ENCODE measurements around the gene PTRHD1. TPM values are rescaled to one million over a fixed set of nuclear protein-coding genes. Genes with fewer than 3 reads are reported as not detected.
"Not testable (repeated sequence)": the region's sequence is repeated elsewhere in the genome, so short reads cannot be mapped to it uniquely, and the experiment has no call there.

The PTRHD1 gene
- polyA plus RNA-seq, 2 donors = 25.8 to 30.7 TPM

DNA sequence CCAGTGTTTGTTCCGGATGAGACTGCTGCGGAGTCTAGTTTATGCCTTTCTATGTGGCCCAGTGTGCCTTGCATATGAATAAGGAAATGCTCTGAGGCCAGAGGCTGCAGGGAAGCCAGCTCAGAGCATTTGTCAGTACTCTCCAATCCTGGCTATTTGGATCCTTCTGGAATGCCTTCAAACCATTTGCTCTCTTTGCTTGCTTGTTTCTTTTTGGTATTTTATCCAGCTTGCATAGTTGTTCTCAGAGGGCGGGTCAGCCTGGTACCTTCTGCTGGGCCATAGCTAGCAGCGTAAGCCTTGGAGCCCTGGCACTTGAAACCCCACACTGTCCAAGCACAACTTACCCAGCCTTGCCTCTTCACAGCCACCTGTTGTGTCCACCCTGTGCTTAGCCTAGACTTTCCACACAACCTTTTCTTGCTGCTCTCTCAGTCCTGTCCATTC, 20.5 kb upstream of the PTRHD1 start:
- Histone ChIP-seq H3K36me3 (ENCODE audit: control insufficient read depth in 2 of 2, insufficient read depth in 2 of 2, low read length in 1 of 2) (peaks cover 0 to 5% of the 10 kb centered on the region in 2 donors), H3K4me1 (ENCODE audit: control insufficient read depth in 2 of 2, insufficient read depth in 2 of 2, low read length in 1 of 2) (no peaks in the 10 kb centered on the region), H3K9me3 (ENCODE audit: control insufficient read depth in 2 of 2, insufficient read depth in 1 of 2, low read depth in 1 of 2, low read length in 1 of 2) (no peaks in the 10 kb centered on the region), H3K27ac (ENCODE audit: low read depth in 2 of 2, low read length in 1 of 2) (no peak overlapping the region), H3K27me3 (ENCODE audit: control insufficient read depth in 1 of 2, insufficient read depth in 2 of 2, low read length in 2 of 2) (no peaks in the 10 kb centered on the region), H3K4me3 (ENCODE audit: low read depth in 1 of 2, low read length in 2 of 2) (no peak overlapping the region)
- WGBS, 2 donors = 96 to 99% methylated on average over 4 of the region's 4 CpGs

DNA sequence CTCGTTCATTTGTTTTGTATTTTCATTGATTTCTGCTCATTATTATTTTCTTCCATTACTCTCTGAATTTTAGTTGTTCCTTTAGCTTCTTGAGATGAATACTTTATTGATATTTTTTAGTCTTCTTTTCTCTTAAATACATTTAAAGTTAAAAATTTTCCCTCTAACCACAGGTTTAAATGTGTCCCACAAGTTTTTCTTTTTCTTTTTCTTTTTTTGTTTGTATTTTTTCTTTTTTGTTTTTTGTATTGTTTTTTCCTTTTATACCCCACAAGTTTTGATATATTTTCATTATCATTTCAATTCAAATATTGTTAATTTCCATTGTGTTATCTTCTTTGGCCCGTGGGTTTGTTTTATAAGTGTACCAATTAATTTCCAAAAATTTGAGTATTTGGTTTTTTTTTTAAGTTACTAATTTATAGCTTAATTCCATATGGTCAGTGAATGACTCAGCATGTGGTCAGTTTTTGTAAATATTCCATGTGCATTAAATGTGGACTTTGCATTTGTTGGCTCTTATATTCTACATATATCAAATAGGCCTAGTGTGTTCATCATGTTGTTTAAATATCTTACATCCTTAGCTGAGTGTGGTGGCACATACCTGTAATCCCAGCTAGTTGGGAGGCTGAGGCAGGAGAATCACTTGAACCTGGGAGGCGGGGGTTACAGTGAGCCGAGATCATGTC, 16.3 kb upstream of the PTRHD1 start:
- H3K27ac ChIP-seq (ENCODE audit: low read depth in 2 of 2, low read length in 1 of 2) = no peak overlapping the region
- no peaks in the 10 kb centered on the region for H3K9me3 ChIP-seq (ENCODE audit: control insufficient read depth in 2 of 2, insufficient read depth in 1 of 2, low read depth in 1 of 2, low read length in 1 of 2)
- no peaks in the 10 kb centered on the region for H3K27me3 ChIP-seq (ENCODE audit: control insufficient read depth in 1 of 2, insufficient read depth in 2 of 2, low read length in 2 of 2)
- WGBS, 2 donors = 83 to 84% methylated on average over 4 of the region's 4 CpGs
- no peak overlapping the region for H3K4me3 ChIP-seq (ENCODE audit: low read depth in 1 of 2, low read length in 2 of 2)
- no peaks in the 10 kb centered on the region for H3K36me3 ChIP-seq (ENCODE audit: control insufficient read depth in 2 of 2, insufficient read depth in 2 of 2, low read length in 1 of 2)
- no peaks in the 10 kb centered on the region for H3K4me1 ChIP-seq (ENCODE audit: control insufficient read depth in 2 of 2, insufficient read depth in 2 of 2, low read length in 1 of 2)

DNA sequence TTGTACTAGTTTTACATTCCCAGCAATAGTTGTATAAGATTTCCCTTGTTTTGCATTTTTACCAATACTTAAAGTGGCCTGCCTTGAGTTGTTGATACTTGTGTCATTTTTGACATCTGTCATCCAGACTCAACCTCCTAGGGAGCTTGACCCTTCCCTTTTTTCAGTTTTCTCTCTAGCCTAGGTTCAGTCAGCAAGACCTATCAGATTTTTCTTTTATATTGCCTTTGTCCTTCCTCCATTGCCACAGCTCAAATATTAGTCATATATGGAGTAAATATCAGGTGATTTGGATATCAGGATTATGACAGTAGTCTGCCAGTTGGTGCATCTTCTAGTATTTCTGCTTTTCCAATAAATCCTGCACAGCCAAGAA, 13.5 kb upstream of the PTRHD1 start:
- no peaks in the 10 kb centered on the region for H3K36me3 ChIP-seq (ENCODE audit: control insufficient read depth in 2 of 2, insufficient read depth in 2 of 2, low read length in 1 of 2)
- no peaks in the 10 kb centered on the region for H3K27me3 ChIP-seq (ENCODE audit: control insufficient read depth in 1 of 2, insufficient read depth in 2 of 2, low read length in 2 of 2)
- no peak overlapping the region for H3K4me3 ChIP-seq (ENCODE audit: low read depth in 1 of 2, low read length in 2 of 2)

DNA sequence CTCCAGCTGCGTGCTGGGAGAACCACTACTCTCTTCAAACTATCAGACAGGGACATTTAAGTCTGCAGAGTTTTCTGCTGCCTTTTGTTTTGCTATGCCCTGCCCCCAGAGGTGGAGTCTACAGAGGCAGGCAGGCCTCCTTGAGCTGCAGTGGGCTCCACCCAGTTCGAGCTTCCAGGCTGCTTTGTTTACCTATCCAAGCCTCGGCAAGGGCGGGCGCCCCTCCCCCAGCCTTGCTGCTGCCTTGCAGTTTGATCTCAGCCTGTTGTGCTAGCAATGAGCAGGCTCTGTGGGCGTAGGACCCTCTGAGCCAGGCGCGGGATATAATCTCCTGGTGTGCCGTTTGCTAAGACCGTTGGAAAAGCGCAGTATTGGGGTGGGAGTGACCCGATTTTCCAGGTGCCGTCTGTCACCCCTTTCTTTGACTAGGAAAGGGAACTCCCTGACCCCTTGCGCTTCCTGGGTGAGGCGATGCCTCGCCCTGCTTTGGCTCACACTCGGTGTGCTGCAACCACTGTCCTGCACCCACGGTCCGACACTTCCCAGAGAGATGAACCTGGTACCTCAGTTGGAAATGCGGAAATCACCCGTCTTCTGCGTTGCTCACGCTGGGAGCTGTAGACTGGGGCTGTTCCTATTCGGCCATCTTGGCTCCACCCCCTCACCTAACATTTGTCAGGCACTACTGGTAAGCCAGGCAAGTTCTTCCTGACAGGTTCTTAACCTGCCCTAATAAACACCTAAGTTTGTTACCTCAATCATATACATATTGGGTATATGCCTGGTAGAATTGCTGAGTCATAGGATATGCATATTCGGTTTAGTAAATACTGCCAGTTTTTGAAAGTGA, 12.8 kb upstream of the PTRHD1 start:
- H3K27ac ChIP-seq (ENCODE audit: low read depth in 2 of 2, low read length in 1 of 2); H3K27me3 ChIP-seq (ENCODE audit: control insufficient read depth in 1 of 2, insufficient read depth in 2 of 2, low read length in 2 of 2); H3K4me1 ChIP-seq (ENCODE audit: control insufficient read depth in 2 of 2, insufficient read depth in 2 of 2, low read length in 1 of 2); H3K9me3 ChIP-seq (ENCODE audit: control insufficient read depth in 2 of 2, insufficient read depth in 1 of 2, low read depth in 1 of 2, low read length in 1 of 2); H3K36me3 ChIP-seq (ENCODE audit: control insufficient read depth in 2 of 2, insufficient read depth in 2 of 2, low read length in 1 of 2); H3K4me3 ChIP-seq (ENCODE audit: low read depth in 1 of 2, low read length in 2 of 2): not testable (repeated sequence)
- 93 to 96% methylated on average over 22 to 25 of the region's 25 CpGs for WGBS, 2 donors

More for the DNA sequence above, 13.5 kb upstream of the PTRHD1 start:
- Histone ChIP-seq H3K9me3 (ENCODE audit: control insufficient read depth in 2 of 2, insufficient read depth in 1 of 2, low read depth in 1 of 2, low read length in 1 of 2) (no peaks in the 10 kb centered on the region), H3K27ac (ENCODE audit: low read depth in 2 of 2, low read length in 1 of 2) (no peak overlapping the region), H3K4me1 (ENCODE audit: control insufficient read depth in 2 of 2, insufficient read depth in 2 of 2, low read length in 1 of 2) (no peaks in the 10 kb centered on the region)

DNA sequence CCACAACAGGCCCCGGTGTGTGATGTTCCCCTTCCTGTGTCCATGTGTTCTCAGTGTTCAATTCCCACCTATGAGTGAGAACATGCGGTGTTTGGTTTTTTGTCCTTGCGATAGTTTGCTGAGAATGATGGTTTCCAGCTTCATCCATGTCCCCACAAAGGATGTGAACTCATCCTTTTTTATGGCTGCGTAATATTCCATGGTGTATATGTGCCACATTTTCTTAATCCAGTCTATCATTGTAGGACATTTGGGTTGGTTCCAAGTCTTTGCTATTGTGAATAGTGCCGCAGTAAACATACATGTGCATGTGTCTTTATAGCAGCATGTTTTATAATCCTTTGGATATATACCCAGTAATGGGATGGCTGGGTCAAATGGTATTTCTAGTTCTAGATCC, 7.3 kb upstream of the PTRHD1 start:
- H3K9me3 ChIP-seq (ENCODE audit: control insufficient read depth in 2 of 2, insufficient read depth in 1 of 2, low read depth in 1 of 2, low read length in 1 of 2); H3K4me1 ChIP-seq (ENCODE audit: control insufficient read depth in 2 of 2, insufficient read depth in 2 of 2, low read length in 1 of 2); H3K4me3 ChIP-seq (ENCODE audit: low read depth in 1 of 2, low read length in 2 of 2); H3K36me3 ChIP-seq (ENCODE audit: control insufficient read depth in 2 of 2, insufficient read depth in 2 of 2, low read length in 1 of 2); H3K27ac ChIP-seq (ENCODE audit: low read depth in 2 of 2, low read length in 1 of 2); H3K27me3 ChIP-seq (ENCODE audit: control insufficient read depth in 1 of 2, insufficient read depth in 2 of 2, low read length in 2 of 2): not testable (repeated sequence)
- 85 to 98% methylated on average over 3 to 4 of the region's 5 CpGs for WGBS, 2 donors

DNA sequence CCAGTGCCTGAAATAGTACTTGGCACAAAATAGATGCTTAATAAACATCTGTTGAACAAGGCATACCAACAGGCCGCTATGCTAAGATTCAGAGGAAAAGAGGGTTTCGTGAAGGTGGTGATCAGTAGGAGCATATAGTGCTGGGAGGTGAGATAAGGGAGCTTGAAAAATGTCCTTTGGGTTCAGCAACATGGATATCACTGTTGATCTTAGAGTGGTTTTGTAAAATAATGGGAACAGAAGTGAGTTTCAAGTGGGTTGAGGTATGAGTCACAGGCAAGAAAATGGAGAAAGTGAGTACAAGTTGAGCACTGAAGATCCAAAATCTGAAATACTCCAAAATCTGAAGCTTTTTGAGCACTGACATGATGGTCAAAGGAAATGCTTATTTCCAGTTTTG, 4.5 kb upstream of the PTRHD1 start:
- no peak overlapping the region for H3K4me3 ChIP-seq (ENCODE audit: low read depth in 1 of 2, low read length in 2 of 2)
- H3K27me3 ChIP-seq (ENCODE audit: control insufficient read depth in 1 of 2, insufficient read depth in 2 of 2, low read length in 2 of 2) = no peaks in the 10 kb centered on the region
- peaks cover 0 to 3% of the 10 kb centered on the region in 2 donors for H3K9me3 ChIP-seq (ENCODE audit: control insufficient read depth in 2 of 2, insufficient read depth in 1 of 2, low read depth in 1 of 2, low read length in 1 of 2)
- 95 to 99% methylated on average over 2 of the region's 2 CpGs for WGBS, 2 donors
- no peaks in the 10 kb centered on the region for H3K36me3 ChIP-seq (ENCODE audit: control insufficient read depth in 2 of 2, insufficient read depth in 2 of 2, low read length in 1 of 2)
- no peak overlapping the region for H3K27ac ChIP-seq (ENCODE audit: low read depth in 2 of 2, low read length in 1 of 2)
- peaks cover 0 to 4% of the 10 kb centered on the region in 2 donors for H3K4me1 ChIP-seq (ENCODE audit: control insufficient read depth in 2 of 2, insufficient read depth in 2 of 2, low read length in 1 of 2)

DNA sequence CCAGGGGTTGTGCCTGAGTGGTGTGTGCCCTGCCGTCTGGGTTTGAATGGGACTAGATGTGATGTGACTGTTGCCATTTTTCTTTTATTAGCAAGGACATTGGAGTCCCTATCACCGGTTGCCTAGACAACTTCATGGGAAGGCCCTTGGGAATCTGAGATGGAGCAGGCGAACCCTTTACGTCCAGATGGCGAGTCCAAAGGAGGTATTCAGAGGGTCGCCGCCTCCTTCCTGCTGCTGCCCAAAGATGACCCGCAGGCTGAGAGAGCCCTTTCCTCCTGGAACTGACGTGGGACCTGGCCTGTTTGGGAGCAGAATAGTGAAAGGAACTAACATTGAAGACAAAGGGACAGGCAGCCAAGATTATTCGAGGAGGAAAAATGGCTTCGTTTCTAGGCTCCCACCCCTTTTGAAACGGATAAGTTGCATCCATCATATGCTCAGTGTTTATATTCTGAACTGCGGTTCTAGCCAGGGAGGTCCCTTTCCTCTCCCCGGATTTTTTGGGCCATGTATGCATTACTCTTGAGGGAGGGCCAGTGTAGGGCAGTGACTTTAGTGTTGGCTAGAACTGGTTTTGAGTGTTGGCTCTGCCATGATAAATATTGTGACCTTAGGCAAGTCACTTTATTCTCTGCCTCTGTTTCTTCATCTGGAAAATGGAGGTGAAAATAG, 707 bp upstream of the PTRHD1 start:
- Histone ChIP-seq H3K27me3 (ENCODE audit: control insufficient read depth in 1 of 2, insufficient read depth in 2 of 2, low read length in 2 of 2) (no peaks in the 10 kb centered on the region), H3K4me1 (ENCODE audit: control insufficient read depth in 2 of 2, insufficient read depth in 2 of 2, low read length in 1 of 2) (peaks cover 0 to 4% of the 10 kb centered on the region in 2 donors), H3K9me3 (ENCODE audit: control insufficient read depth in 2 of 2, insufficient read depth in 1 of 2, low read depth in 1 of 2, low read length in 1 of 2) (no peaks in the 10 kb centered on the region), H3K27ac (ENCODE audit: low read depth in 2 of 2, low read length in 1 of 2) (peak overlapping the region in 1 of 2 donors; percentile 60), H3K36me3 (ENCODE audit: control insufficient read depth in 2 of 2, insufficient read depth in 2 of 2, low read length in 1 of 2) (no peaks in the 10 kb centered on the region), H3K4me3 (ENCODE audit: low read depth in 1 of 2, low read length in 2 of 2) (peak overlapping the region; percentile 84 to 89)
- 3 to 6% methylated on average over 14 of the region's 14 CpGs for WGBS, 2 donors

DNA sequence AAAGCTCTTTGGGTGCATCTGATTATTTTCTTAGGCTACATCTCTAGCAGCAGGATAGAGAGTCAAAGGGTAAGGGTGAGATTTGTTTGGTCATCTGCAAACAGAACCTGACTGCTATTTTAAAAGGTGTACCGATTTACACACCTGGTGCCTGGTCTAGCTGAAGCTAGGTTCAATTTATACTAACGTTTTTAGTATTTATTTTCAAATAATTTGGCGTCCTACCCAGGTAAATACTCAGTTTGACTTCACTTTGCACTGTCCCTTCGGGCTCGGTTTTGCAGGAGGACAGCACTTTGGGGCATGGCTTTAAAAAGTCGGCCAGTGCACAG, 683 bp downstream of the PTRHD1 start:
- peaks cover 0 to 4% of the 10 kb centered on the region in 2 donors for H3K4me1 ChIP-seq (ENCODE audit: control insufficient read depth in 2 of 2, insufficient read depth in 2 of 2, low read length in 1 of 2)
- H3K4me3 ChIP-seq (ENCODE audit: low read depth in 1 of 2, low read length in 2 of 2) = peak overlapping the region; percentile 84 to 89
- peak overlapping the region; percentile 97 to 99 for H3K27ac ChIP-seq (ENCODE audit: low read depth in 2 of 2, low read length in 1 of 2)
- no peaks in the 10 kb centered on the region for H3K36me3 ChIP-seq (ENCODE audit: control insufficient read depth in 2 of 2, insufficient read depth in 2 of 2, low read length in 1 of 2)
- WGBS, 2 donors = 0 to 1% methylated on average over 6 of the region's 6 CpGs
- H3K9me3 ChIP-seq (ENCODE audit: control insufficient read depth in 2 of 2, insufficient read depth in 1 of 2, low read depth in 1 of 2, low read length in 1 of 2) = no peaks in the 10 kb centered on the region
- H3K27me3 ChIP-seq (ENCODE audit: control insufficient read depth in 1 of 2, insufficient read depth in 2 of 2, low read length in 2 of 2) = no peaks in the 10 kb centered on the region

DNA sequence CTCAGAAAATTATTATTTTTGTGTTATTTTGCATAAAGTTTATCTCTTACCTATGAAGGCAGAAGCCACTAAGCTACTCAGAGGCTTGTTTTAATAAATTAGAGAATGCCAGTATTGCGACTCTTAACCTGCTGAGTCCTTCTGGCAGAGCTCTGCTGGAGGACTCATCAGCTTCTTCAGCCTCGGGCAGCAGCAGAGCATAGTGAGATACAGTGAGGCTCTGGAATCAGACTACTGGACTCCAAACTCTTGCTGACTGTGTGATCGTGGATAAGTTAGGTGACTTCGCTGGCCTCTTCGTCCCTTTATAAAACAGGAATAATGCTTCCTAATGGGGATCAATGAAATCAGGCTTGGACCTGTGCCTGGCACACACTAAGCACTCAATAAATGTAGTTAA, 1.7 kb downstream of the PTRHD1 start:
- H3K9me3 ChIP-seq (ENCODE audit: control insufficient read depth in 2 of 2, insufficient read depth in 1 of 2, low read depth in 1 of 2, low read length in 1 of 2) = no peaks in the 10 kb centered on the region
- no peaks in the 10 kb centered on the region for H3K27me3 ChIP-seq (ENCODE audit: control insufficient read depth in 1 of 2, insufficient read depth in 2 of 2, low read length in 2 of 2)
- peaks cover 0 to 4% of the 10 kb centered on the region in 2 donors for H3K4me1 ChIP-seq (ENCODE audit: control insufficient read depth in 2 of 2, insufficient read depth in 2 of 2, low read length in 1 of 2)
- H3K27ac ChIP-seq (ENCODE audit: low read depth in 2 of 2, low read length in 1 of 2) = peak overlapping the region in 1 of 2 donors; percentile 27
- no peaks in the 10 kb centered on the region for H3K36me3 ChIP-seq (ENCODE audit: control insufficient read depth in 2 of 2, insufficient read depth in 2 of 2, low read length in 1 of 2)
- WGBS, 2 donors = 71 to 79% methylated on average over 5 of the region's 5 CpGs
- H3K4me3 ChIP-seq (ENCODE audit: low read depth in 1 of 2, low read length in 2 of 2) = no peak overlapping the region

Data from esophagus (tissue), 2 donors.